K562 (cell line): Measurements from ENCODE around the gene TMEM191B. TPM values are rescaled to one million over a fixed set of nuclear protein-coding genes. Genes with fewer than 3 reads are reported as not detected.

Experiments used
- polyA plus RNA-seq, 8 experiments: library from polyadenylated mRNA; depleted of rRNA in 4 of 8; stranded (reverse) in 5 of 8; unstranded in 3 of 8; fragments of >200 nt; fragmentation: Nextera tagmentation in 2 of 8; fragmentation: Illumina TruSeq in 1 of 8; extraction: Ambion mirVana in 2 of 8; extraction: Trizol in 1 of 8; gene quantifications; 2 replicates each; pipeline versions ENCODE4 v1.2.1 to v1.2.3, GENCODE V29; 2011 to 2014; ENCODE audit warnings: inconsistent platforms in 1 of 8, missing spikeins in 1 of 8
- total RNA-seq, 7 experiments: library from RNA; depleted of rRNA in 6 of 7; stranded (reverse); fragments of >200 nt in 6 of 7; fragmentation: Illumina TruSeq in 2 of 7; extraction: Trizol in 2 of 7; gene quantifications; 2 replicates each; pipeline versions ENCODE4 v1.2.1 to v1.2.3, GENCODE V29; 2011 to 2021; ENCODE audit warnings: low replicate concordance in 1 of 7

Gene TMEM191B
- total and polyA plus RNA-seq, 9 of the 15 experiments (the other 6 are each of a cell fraction or from before 2014, with no cell fraction given): 0.61 to 3.9 (median 0.65) TPM; not detected in 4

Other genes starting within 250 kb of the TMEM191B start
- gene GGTLC3, start 9.6 kb upstream of the TMEM191B start, total RNA-seq (2014; rRNA removed): not detected in 2 replicates
- gene GGTLC3, start 9.6 kb upstream of the TMEM191B start, total RNA-seq (2014; rRNA removed; fragmentation: Illumina TruSeq; extraction: Trizol): not detected in 2 replicates
- gene GGTLC3, start 9.6 kb upstream of the TMEM191B start, total RNA-seq (2015; rRNA removed; fragmentation: Illumina TruSeq; extraction: Trizol): not detected in 2 replicates
- not detected in 2 replicates for gene GGTLC3, start 9.6 kb upstream of the TMEM191B start, total RNA-seq (2021)
- gene GGTLC3, start 9.6 kb upstream of the TMEM191B start, polyA plus RNA-seq (2011; rRNA removed): not detected in 2 replicates
- not detected in 2 replicates for gene GGTLC3, start 9.6 kb upstream of the TMEM191B start, polyA plus RNA-seq (2014; fragmentation: Illumina TruSeq; extraction: Trizol)
- gene GGTLC3, start 9.6 kb upstream of the TMEM191B start, polyA plus RNA-seq (2014; fragmentation: Nextera tagmentation; extraction: Ambion mirVana): not detected
- not detected in 2 replicates for gene GGTLC3, start 9.6 kb upstream of the TMEM191B start, polyA plus RNA-seq (2014; rRNA removed)
- gene RIMBP3, start 84.1 kb downstream of the TMEM191B start, total RNA-seq (2014; rRNA removed): 0.59 and 1.1 TPM in 2 replicates
- gene RIMBP3, start 84.1 kb downstream of the TMEM191B start, total RNA-seq (2014; rRNA removed; fragmentation: Illumina TruSeq; extraction: Trizol): 0.29 and 0.36 TPM in 2 replicates
- 0.58 and 0.79 TPM in 2 replicates for gene RIMBP3, start 84.1 kb downstream of the TMEM191B start, total RNA-seq (2015; rRNA removed; fragmentation: Illumina TruSeq; extraction: Trizol)
- 0.82 and 1.2 TPM in 2 replicates for gene RIMBP3, start 84.1 kb downstream of the TMEM191B start, total RNA-seq (2021)
- gene RIMBP3, start 84.1 kb downstream of the TMEM191B start, polyA plus RNA-seq (2011; rRNA removed): 0.17 and 0.54 TPM in 2 replicates
- gene RIMBP3, start 84.1 kb downstream of the TMEM191B start, polyA plus RNA-seq (2014; fragmentation: Illumina TruSeq; extraction: Trizol): 0.52 and 0.54 TPM in 2 replicates
- gene RIMBP3, start 84.1 kb downstream of the TMEM191B start, polyA plus RNA-seq (2014; fragmentation: Nextera tagmentation; extraction: Ambion mirVana): under 1 TPM; 0.01 to 0.06 TPM
- 0.20 and 0.23 TPM in 2 replicates for gene RIMBP3, start 84.1 kb downstream of the TMEM191B start, polyA plus RNA-seq (2014; rRNA removed)